HEK293T (cell line): ENCODE measurements around the gene DCAF5.

Experiments
- FOXA1 ChIP-seq: fragments of 450-650 bp; IDR thresholded peaks from 2 replicates; pipeline ENCODE4 v1.6.1; 2016; ENCODE audit warnings: mild to moderate bottlenecking
- FOXM1 ChIP-seq: fragments of 450-650 bp; IDR thresholded peaks from 2 replicates; pipeline ENCODE4 v1.6.1; 2017; ENCODE audit warnings: mild to moderate bottlenecking, borderline replicate concordance
- NFRKB ChIP-seq: fragments of 450-650 bp; IDR thresholded peaks from 2 replicates; pipeline ENCODE4 v1.6.1; 2016; ENCODE audit warnings: mild to moderate bottlenecking, moderate library complexity

DNA sequence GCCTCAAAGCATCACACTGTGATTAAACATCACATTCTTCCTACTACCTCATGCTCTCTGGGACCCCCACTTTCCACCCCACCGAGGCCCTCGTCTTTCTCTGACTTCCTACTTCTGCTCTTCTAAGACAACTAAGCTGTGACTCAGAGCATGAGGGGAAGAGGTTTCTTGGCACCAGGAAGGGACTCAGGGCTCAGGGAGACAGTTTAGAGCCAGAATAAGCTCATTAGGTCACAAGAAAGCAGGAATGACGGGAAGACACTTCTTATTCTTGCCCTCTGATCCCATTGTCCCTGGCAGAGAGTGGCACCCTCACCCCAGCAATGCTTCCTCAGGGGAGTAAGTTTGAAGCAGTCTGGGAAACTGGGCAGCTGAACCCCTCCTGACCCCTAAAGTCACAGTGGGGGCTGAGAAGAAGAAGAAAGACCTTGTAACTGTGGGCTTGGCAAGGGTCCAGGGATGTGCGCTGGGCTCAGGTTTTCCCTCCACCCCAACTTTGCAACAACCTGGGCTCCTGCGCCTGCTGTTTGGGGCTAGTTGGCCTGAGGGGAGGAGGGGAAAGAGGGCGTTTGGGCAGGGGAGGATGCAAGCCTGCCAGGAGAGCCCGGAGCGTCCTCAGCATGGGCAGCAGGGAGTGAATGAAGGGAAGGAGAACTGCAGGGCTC lies 109.2 kb downstream of the DCAF5 start:
- no peak for TF ChIP-seq NFRKB
- no peak for TF ChIP-seq FOXM1
- TF ChIP-seq FOXA1 = no peak
